Activated CD8-positive, alpha-beta T cell treated with anti-CD3 and anti-CD28 coated beads, Interleukin-2, amount 10 ng/mL, durations not matched to agents 7 days and 5 days (primary cell): Measurements from ENCODE around the gene CRHBP. TPM values are rescaled to one million over a fixed set of nuclear protein-coding genes. Genes with fewer than 3 reads are reported as not detected.
A peak's percentile ranks its signal among the peaks of the same experiment; 100 is the strongest.
"Not testable (repeated sequence)": the region's sequence is repeated elsewhere in the genome, so short reads cannot be mapped to it uniquely, and the experiment has no call there.

Experiments
- ATAC-seq: fragments of 150-1000 bp; cut with Tn5 transposase; one replicate; pipeline ENCODE4 v1.10.0; 2021; ENCODE audit warnings: moderate library complexity
- CTCF ChIA-PET: fragments of 350-600 bp; sonication (Branson Sonifier 250); formaldehyde crosslinking; loops from one replicate; lab custom pipeline; 2021; ENCODE audit warnings: antibody characterized with exemption; lab: Charles Lee
- POLR2A ChIA-PET: fragments of 350-600 bp; sonication (Branson Sonifier 250); formaldehyde crosslinking; loops from one replicate; lab custom pipeline; 2021; ENCODE audit warnings: antibody characterized with exemption; lab: Charles Lee
- DNase-seq: peaks from one replicate; pipeline ENCODE4 v3.0.0-alpha.2; 2020
- H3K27ac Mint-ChIP-seq: one replicate; pipeline ENCODE4 v1.8.0; 2021; ENCODE audit warnings: mild to moderate bottlenecking, mixed read lengths
- H3K27me3 Mint-ChIP-seq: one replicate; pipeline ENCODE4 v1.8.0; 2021; ENCODE audit warnings: low read depth, mixed read lengths
- H3K36me3 Mint-ChIP-seq: one replicate; pipeline ENCODE4 v1.8.0; 2021; ENCODE audit warnings: low read depth, mixed read lengths
- H3K4me1 Mint-ChIP-seq: one replicate; pipeline ENCODE4 v1.8.0; 2021; ENCODE audit warnings: low read depth, mixed read lengths
- H3K4me3 Mint-ChIP-seq: one replicate; pipeline ENCODE4 v1.8.0; 2021; ENCODE audit warnings: mild to moderate bottlenecking, mixed read lengths
- H3K9me3 Mint-ChIP-seq: one replicate; pipeline ENCODE4 v1.8.0; 2022; ENCODE audit warnings: mixed read lengths; ENCODE audit not compliant: insufficient read depth
- total RNA-seq, 2 experiments: library from RNA; stranded (reverse); gene quantifications; one replicate each; pipeline ENCODE4 v1.2.3, GENCODE V29; 2021

Gene CRHBP
- under 1 TPM; 0.29 to 0.34 TPM for total RNA-seq

- CTCF ChIA-PET, result no interaction called here
- POLR2A ChIA-PET, result no interaction called here
- H3K36me3 Mint-ChIP-seq, result no peaks in the 10 kb centered on the region
- peaks cover 5% of the 10 kb centered on the region for H3K4me1 Mint-ChIP-seq
- no peak for DNase-seq
- H3K9me3 Mint-ChIP-seq, result no peaks in the 10 kb centered on the region
- peak; percentile 30 for ATAC-seq
- no peak within 1 kb of the TSS for H3K27ac Mint-ChIP-seq
- H3K27me3 Mint-ChIP-seq, result peaks cover 60% of the 10 kb centered on the region
- no peak within 1 kb of the TSS for H3K4me3 Mint-ChIP-seq
These were observed at the start of gene CRHBP for GRCh38 chr5:76952795-76953536. TSS of gene CRHBP (plus strand) at chr5:76953045. CDS start at chr5:76953135, 90 bp downstream.

GRCh38 chr5:76908166-76908565 is 44.7 kb upstream of the CRHBP start:
- H3K4me3 Mint-ChIP-seq, result no peak overlapping the region
- H3K27ac Mint-ChIP-seq, result no peak overlapping the region
- no peak for ATAC-seq
- no peaks in the 10 kb centered on the region for H3K4me1 Mint-ChIP-seq
- ChIA-PET CTCF (no interaction called here), POLR2A (no interaction called here)
- no peaks in the 10 kb centered on the region for H3K36me3 Mint-ChIP-seq
- no peaks in the 10 kb centered on the region for H3K9me3 Mint-ChIP-seq
- H3K27me3 Mint-ChIP-seq, result peaks cover 3% of the 10 kb centered on the region
- no peak for DNase-seq

- POLR2A ChIA-PET, H3K27ac Mint-ChIP-seq: not testable (repeated sequence)
These were observed 42.4 kb upstream of the CRHBP start for GRCh38 chr5:76910344-76910933.

GRCh38 chr5:76914671-76915070 is 38.2 kb upstream of the CRHBP start:
- DNase-seq, H3K36me3 Mint-ChIP-seq, H3K4me3 Mint-ChIP-seq, CTCF ChIA-PET, POLR2A ChIA-PET, H3K27me3 Mint-ChIP-seq, H3K9me3 Mint-ChIP-seq, H3K27ac Mint-ChIP-seq, H3K4me1 Mint-ChIP-seq, ATAC-seq: not testable (repeated sequence)

More at GRCh38 chr5:76910344-76910933, 42.4 kb upstream of the CRHBP start:
- H3K36me3 Mint-ChIP-seq, H3K4me3 Mint-ChIP-seq, H3K4me1 Mint-ChIP-seq, CTCF ChIA-PET, DNase-seq, H3K27me3 Mint-ChIP-seq, H3K9me3 Mint-ChIP-seq, ATAC-seq: not testable (repeated sequence)

- no peak for ATAC-seq
- DNase-seq, result no peak
- peaks cover 3% of the 10 kb centered on the region for H3K36me3 Mint-ChIP-seq
- CTCF ChIA-PET, result no interaction called here
- no peaks in the 10 kb centered on the region for H3K4me1 Mint-ChIP-seq
- H3K4me3 Mint-ChIP-seq, result no peak overlapping the region
- no peaks in the 10 kb centered on the region for H3K9me3 Mint-ChIP-seq
- H3K27me3 Mint-ChIP-seq, result peaks cover 3% of the 10 kb centered on the region
- POLR2A ChIA-PET, result no interaction called here
- no peak overlapping the region for H3K27ac Mint-ChIP-seq
These were observed 34.3 kb upstream of the CRHBP start for GRCh38 chr5:76918539-76918938.

GRCh38 chr5:76920491-76920890 is 32.4 kb upstream of the CRHBP start:
- no peak for DNase-seq
- no peaks in the 10 kb centered on the region for H3K36me3 Mint-ChIP-seq
- CTCF ChIA-PET, result no interaction called here
- no peak overlapping the region for H3K4me3 Mint-ChIP-seq
- ATAC-seq, result no peak
- POLR2A ChIA-PET, result no interaction called here
- H3K27ac Mint-ChIP-seq, result no peak overlapping the region
- peaks cover 5% of the 10 kb centered on the region for H3K27me3 Mint-ChIP-seq
- no peaks in the 10 kb centered on the region for H3K9me3 Mint-ChIP-seq
- no peaks in the 10 kb centered on the region for H3K4me1 Mint-ChIP-seq

GRCh38 chr5:76926329-76927105 is 26.3 kb upstream of the CRHBP start:
- POLR2A ChIA-PET, result no interaction called here
- no peaks in the 10 kb centered on the region for H3K9me3 Mint-ChIP-seq

GRCh38 chr5:76927961-76928360 is 24.9 kb upstream of the CRHBP start:
- Mint-ChIP-seq H3K27me3 (peaks cover 25% of the 10 kb centered on the region), H3K36me3 (no peaks in the 10 kb centered on the region), H3K27ac (no peak overlapping the region), H3K4me3 (no peak overlapping the region), H3K9me3 (no peaks in the 10 kb centered on the region), H3K4me1 (no peaks in the 10 kb centered on the region)
- no peak for DNase-seq
- no peak for ATAC-seq
- ChIA-PET POLR2A (no interaction called here), CTCF (interaction anchor here (1.3 kb wide), 1 partner anchor 150 kb away, joined by 3 read pairs; no protein-coding TSS in a partner anchor)

More at GRCh38 chr5:76926329-76927105, 26.3 kb upstream of the CRHBP start:
- H3K27me3 Mint-ChIP-seq, result peaks cover 25% of the 10 kb centered on the region
- CTCF ChIA-PET, result no interaction called here
- H3K4me3 Mint-ChIP-seq, result no peak overlapping the region
- no peaks in the 10 kb centered on the region for H3K36me3 Mint-ChIP-seq
- no peak for ATAC-seq
- no peak for DNase-seq
- no peak overlapping the region for H3K27ac Mint-ChIP-seq
- no peaks in the 10 kb centered on the region for H3K4me1 Mint-ChIP-seq

- ATAC-seq, result no peak
- DNase-seq, result no peak
- no peaks in the 10 kb centered on the region for H3K36me3 Mint-ChIP-seq
- no peak overlapping the region for H3K4me3 Mint-ChIP-seq
- CTCF ChIA-PET, result interaction anchor here (1.1 kb wide), 1 partner anchor 14 kb away, joined by 3 read pairs; no protein-coding TSS in a partner anchor
- H3K27me3 Mint-ChIP-seq, result peaks cover 27% of the 10 kb centered on the region
- no peaks in the 10 kb centered on the region for H3K9me3 Mint-ChIP-seq
- no peaks in the 10 kb centered on the region for H3K4me1 Mint-ChIP-seq
- POLR2A ChIA-PET, result interaction anchor here (1.0 kb wide), 1 partner anchor 100 kb away, joined by 3 read pairs; the partner anchor contains the start of gene AGGF1
- H3K27ac Mint-ChIP-seq, result no peak overlapping the region
These were observed 22.8 kb upstream of the CRHBP start for GRCh38 chr5:76930083-76930482.

- no peaks in the 10 kb centered on the region for H3K36me3 Mint-ChIP-seq
- peaks cover 16% of the 10 kb centered on the region for H3K27me3 Mint-ChIP-seq
- H3K27ac Mint-ChIP-seq, result no peak overlapping the region
- no peaks in the 10 kb centered on the region for H3K9me3 Mint-ChIP-seq
- no peak for DNase-seq
- no peak for ATAC-seq
- H3K4me3 Mint-ChIP-seq, result no peak overlapping the region
- ChIA-PET POLR2A (no interaction called here), CTCF (no interaction called here)
- H3K4me1 Mint-ChIP-seq, result no peaks in the 10 kb centered on the region
These were observed 14.7 kb upstream of the CRHBP start for GRCh38 chr5:76938177-76938576.

GRCh38 chr5:76941000-76941399 is 11.8 kb upstream of the CRHBP start:
- Mint-ChIP-seq H3K9me3 (no peaks in the 10 kb centered on the region), H3K27me3 (peaks cover 24% of the 10 kb centered on the region), H3K27ac (no peak overlapping the region), H3K36me3 (no peaks in the 10 kb centered on the region), H3K4me3 (no peak overlapping the region), H3K4me1 (no peaks in the 10 kb centered on the region)
- DNase-seq (no peak), ATAC-seq (no peak)
- ChIA-PET CTCF (no interaction called here), POLR2A (no interaction called here)

- no peaks in the 10 kb centered on the region for H3K36me3 Mint-ChIP-seq
- ATAC-seq, result no peak
- H3K27ac Mint-ChIP-seq, result no peak overlapping the region
- DNase-seq, result no peak
- POLR2A ChIA-PET, result no interaction called here
- CTCF ChIA-PET, result no interaction called here
- no peak overlapping the region for H3K4me3 Mint-ChIP-seq
- peaks cover 27% of the 10 kb centered on the region for H3K27me3 Mint-ChIP-seq
- no peaks in the 10 kb centered on the region for H3K4me1 Mint-ChIP-seq
- H3K9me3 Mint-ChIP-seq, result no peaks in the 10 kb centered on the region
These were observed 11.4 kb upstream of the CRHBP start for GRCh38 chr5:76941442-76941841.
